RWPE1 (cell line): ENCODE measurements around the gene SLC6A18.

Experiments
- CTCF ChIA-PET: fragments of 350-600 bp; sonication (Branson Sonifier 250); formaldehyde crosslinking; extraction: SDS; loops from one replicate; lab custom pipeline; 2021; lab: Yijun Ruan, JAX
- POLR2A ChIA-PET: fragments of 400-600 bp; formaldehyde crosslinking; extraction: SDS; loops from one replicate; lab custom pipeline; 2020; ENCODE audit warnings: antibody characterized with exemption; ENCODE audit not compliant: low non-redundant PET; lab: Yijun Ruan, JAX
- DNase-seq: peaks from one replicate; pipeline ENCODE4 v3.0.0; 2012; ENCODE audit warnings: low spot score
- H3K27ac ChIP-seq: fragments of 450-650 bp; 2 replicates; pipeline ENCODE4 v1.5.1; 2017
- CTCF ChIP-seq: fragments of 450-650 bp; conservative IDR thresholded peaks from 2 replicates; pipeline ENCODE4 v1.5.1; 2017; ENCODE audit warnings: low read depth, mild to moderate bottlenecking

Gene SLC6A18

GRCh38 chr5:1192971-1193590 is 32.1 kb upstream of the SLC6A18 start:
- H3K27ac ChIP-seq, result no peak overlapping the region
- ChIA-PET CTCF (interaction anchor here (0.8 kb wide), 1 partner anchor 83 kb away, joined by 3 read pairs; no protein-coding TSS in a partner anchor), POLR2A (no interaction called here)
- no peak for DNase-seq
- no peak for TF ChIP-seq CTCF

- no peak for TF ChIP-seq CTCF
- ChIA-PET CTCF (interaction anchor here (0.8 kb wide), 1 partner anchor 84 kb away, joined by 3 read pairs; no protein-coding TSS in a partner anchor), POLR2A (no interaction called here)
- no peak overlapping the region for H3K27ac ChIP-seq
- no peak for DNase-seq
Observed at GRCh38 chr5:1193591-1193985, 31.6 kb upstream of the SLC6A18 start.

- DNase-seq, result no peak
- no peak for TF ChIP-seq CTCF
- POLR2A ChIA-PET, result no interaction called here
- H3K27ac ChIP-seq, result no peak overlapping the region
- CTCF ChIA-PET, result interaction anchor here (0.7 to 0.9 kb wide), 2 partner anchors 20 to 188 kb away, joined by 3 read pairs; no protein-coding TSS in a partner anchor
Observed at GRCh38 chr5:1194378-1194777, 30.8 kb upstream of the SLC6A18 start.

GRCh38 chr5:1195439-1195838 is 29.7 kb upstream of the SLC6A18 start:
- no peak for DNase-seq
- CTCF ChIA-PET, result no interaction called here
- TF ChIP-seq CTCF, result no peak
- POLR2A ChIA-PET, result no interaction called here
- H3K27ac ChIP-seq, result no peak overlapping the region

GRCh38 chr5:1195916-1196315 is 29.3 kb upstream of the SLC6A18 start:
- ChIA-PET POLR2A (no interaction called here), CTCF (no interaction called here)

GRCh38 chr5:1196562-1196961 is 28.6 kb upstream of the SLC6A18 start:
- TF ChIP-seq CTCF, result no peak
- ChIA-PET POLR2A (no interaction called here), CTCF (no interaction called here)
- no peak overlapping the region for H3K27ac ChIP-seq
- no peak for DNase-seq

More at GRCh38 chr5:1195916-1196315, 29.3 kb upstream of the SLC6A18 start:
- H3K27ac ChIP-seq, result no peak overlapping the region
- TF ChIP-seq CTCF, result no peak
- DNase-seq, result no peak
